WI38 (cell line): Measurements from ENCODE around the gene CD1B.

Source experiments
- H3K4me3 ChIP-seq: 2 replicates; pipeline ENCODE4 v1.5.1; 2011; ENCODE audit warnings: low read depth, mild to moderate bottlenecking, control low read depth, low read length
- CTCF ChIP-seq: IDR thresholded peaks from 2 replicates; pipeline ENCODE4 v1.5.1; 2012; ENCODE audit warnings: low read depth, mild to moderate bottlenecking, control low read depth, low read length

CD1B gene

GRCh38 chr1:158334526-158335212, 3.3 kb upstream of the CD1B start:
- TF ChIP-seq CTCF = no peak
- no peak overlapping the region for H3K4me3 ChIP-seq

GRCh38 chr1:158333405-158334155, 2.2 kb upstream of the CD1B start:
- TF ChIP-seq CTCF = no peak
- no peak overlapping the region for H3K4me3 ChIP-seq

- no peak overlapping the region for H3K4me3 ChIP-seq
- TF ChIP-seq CTCF = no peak
These were observed 265 bp downstream of the CD1B start for GRCh38 chr1:158331106-158331425.

- H3K4me3 ChIP-seq = no peak overlapping the region
- TF ChIP-seq CTCF = no peak
These were observed 783 bp downstream of the CD1B start for GRCh38 chr1:158330391-158331105.

- no peak overlapping the region for H3K4me3 ChIP-seq
- TF ChIP-seq CTCF = no peak
These were observed 1.6 kb downstream of the CD1B start for GRCh38 chr1:158329733-158330132.

- TF ChIP-seq CTCF = no peak
- no peak overlapping the region for H3K4me3 ChIP-seq
These were observed 2.0 kb downstream of the CD1B start for GRCh38 chr1:158329300-158329699.

GRCh38 chr1:158328426-158328825, 2.9 kb downstream of the CD1B start:
- H3K4me3 ChIP-seq = no peak overlapping the region
- TF ChIP-seq CTCF = no peak
